HepG2 (cell line): ENCODE measurements around the gene ZNF485. TPM values are rescaled to one million over a fixed set of nuclear protein-coding genes. Genes with fewer than 3 reads are reported as not detected.

ENCODE experiments used
- ATAC-seq: fragments of 200-7000 bp; cut with Tn5 transposase; 3 replicates; pipeline ENCODE4 v1.9.1; 2020; ENCODE audit warnings: mild to moderate bottlenecking, moderate library complexity
- BruUV-seq: library from RNA; stranded (reverse); fragments of 400-500 nt; replicated peaks from 2 replicates; lab custom pipeline; 2021; lab: Mats Ljungman, UMichigan
- CTCF ChIA-PET: fragments of 300-600 bp; formaldehyde crosslinking; extraction: SDS; loops from one replicate; lab custom pipeline; 2021; ENCODE audit warnings: low total read pairs, inconsistent platforms, low intra/inter-chr PET ratio; lab: Yijun Ruan, JAX
- POLR2A ChIA-PET: fragments of 350-600 bp; sonication (Branson Sonifier 250); formaldehyde crosslinking; loops from one replicate; lab custom pipeline; 2020; ENCODE audit warnings: antibody characterized with exemption, inconsistent platforms; lab: Yijun Ruan, JAX
- DNase-seq: peaks from one replicate; pipeline ENCODE4 v3.0.0-alpha.2; 2015; ENCODE audit warnings: low spot score
- FAIRE-seq: peaks from 3 replicates; lab custom pipeline; 2011; peaks lifted over from hg19 to GRCh38; lab: Jason Lieb, UNC
- H2AFZ ChIP-seq: one replicate; pipeline ENCODE4 v1.6.1; 2011; ENCODE audit warnings: low read length, inconsistent platforms
- H3K27ac ChIP-seq: fragments of 300-600 bp; 3 replicates; pipeline ENCODE4 v1.8.0; 2011; ENCODE audit warnings: mixed run types, mild to moderate bottlenecking, mixed read lengths, low read length, inconsistent platforms; ENCODE audit not compliant: insufficient read depth; ENCODE audit errors: extremely low read length
- H3K27me3 ChIP-seq, 2 experiments: fragments of 200-600 bp in 1 of 2; 2 replicates in 1 of 2; 3 replicates in 1 of 2; pipeline versions ENCODE4 v1.6.0 to v1.8.0; 2011; ENCODE audit warnings: low read length in 2 of 2, mild to moderate bottlenecking in 2 of 2, moderate library complexity in 2 of 2, inconsistent platforms in 1 of 2; ENCODE audit not compliant: insufficient read depth in 2 of 2, control insufficient read depth in 1 of 2
- H3K36me3 ChIP-seq, 2 experiments: fragments of 200-600 bp in 1 of 2; replicated peaks in 1 of 2; 2 replicates in 1 of 2; 3 replicates in 1 of 2; pipeline versions ENCODE4 v1.5.1 to v1.8.0; 2011; ENCODE audit warnings: low read length in 2 of 2, inconsistent platforms in 1 of 2; ENCODE audit not compliant: insufficient read depth in 2 of 2, control insufficient read depth in 1 of 2
- H3K4me1 ChIP-seq: 2 replicates; pipeline ENCODE4 v1.5.1; 2012; ENCODE audit warnings: low read length, inconsistent platforms; ENCODE audit not compliant: insufficient read depth
- H3K4me2 ChIP-seq: 2 replicates; pipeline ENCODE4 v1.6.0; 2011; ENCODE audit warnings: low read depth, low read length, inconsistent platforms
- H3K4me3 ChIP-seq, 3 experiments: fragments of 200-600 bp in 1 of 3; sonication (generic), shearing (Covaris generic) in 1 of 3; replicated peaks in 1 of 3; 2 replicates each; pipeline ENCODE4 v1.5.1; 2011 to 2016; ENCODE audit warnings: low read length in 3 of 3, inconsistent platforms in 2 of 3, low read depth in 2 of 3, mild to moderate bottlenecking in 2 of 3, control low read depth in 1 of 3, mixed read lengths in 1 of 3; ENCODE audit not compliant: insufficient read depth in 1 of 3
- H3K79me2 ChIP-seq: one replicate; pipeline ENCODE4 v1.6.1; 2011; ENCODE audit warnings: low read length, inconsistent platforms; ENCODE audit not compliant: insufficient read depth
- H3K9ac ChIP-seq: 2 replicates; pipeline ENCODE4 v1.6.0; 2011; ENCODE audit warnings: mild to moderate bottlenecking, low read depth, low read length, inconsistent platforms; ENCODE audit not compliant: insufficient read depth
- H3K9me3 ChIP-seq: 2 replicates; pipeline ENCODE4 v1.5.1; 2012; ENCODE audit warnings: mild to moderate bottlenecking, low read length
- H4K20me1 ChIP-seq: 2 replicates; pipeline ENCODE4 v1.6.0; 2011; ENCODE audit warnings: inconsistent platforms, mild to moderate bottlenecking, low read length, moderate library complexity; ENCODE audit not compliant: insufficient read depth
- GABPB1 ChIP-seq: IDR thresholded peaks from 2 replicates; pipeline ENCODE4 v1.6.1; 2016; ENCODE audit warnings: mild to moderate bottlenecking, missing genetic modification reagents, moderate library complexity, missing compliant biosample characterization
- GLI4 ChIP-seq: sonication (generic); formaldehyde crosslinking; IDR thresholded peaks from 2 replicates; pipeline ENCODE4 v1.5.1; 2020; ENCODE audit warnings: missing genetic modification reagents, mild to moderate bottlenecking, moderate library complexity, borderline replicate concordance
- PHF21A ChIP-seq: sonication (generic); formaldehyde crosslinking; IDR thresholded peaks from 2 replicates; pipeline ENCODE4 v1.5.0; 2020; ENCODE audit warnings: mild to moderate bottlenecking, missing genetic modification reagents
- YEATS2 ChIP-seq: sonication (generic); formaldehyde crosslinking; IDR thresholded peaks from 2 replicates; pipeline ENCODE4 v1.4.0; 2020; ENCODE audit warnings: missing genetic modification reagents, borderline replicate concordance
- ZNF317 ChIP-seq: sonication (generic); formaldehyde crosslinking; IDR thresholded peaks from 2 replicates; pipeline ENCODE4 v1.5.0; 2020; ENCODE audit warnings: mild to moderate bottlenecking, missing genetic modification reagents
- ZSCAN9 ChIP-seq: IDR thresholded peaks from 2 replicates; pipeline ENCODE4 v1.6.1; 2016; ENCODE audit warnings: borderline replicate concordance
- WGBS: methylation state at CpG from one replicate; pipeline ENCODE4 v1.1.6; 2017; ENCODE audit warnings: low lambda C conversion rate; 5-methylcytosine and 5-hydroxymethylcytosine counted together
- in situ Hi-C: cut with HindIII; loops from 2 replicates; pipeline ENCODE4 v1.10.0; 2017; ENCODE audit warnings: low pct_unique_long_range_greater_than_20kb; ENCODE audit not compliant: extremely low pct_ligation_motif_present
- intact Hi-C: fragments of 100-400 bp; cut with micrococcal nuclease; formaldehyde crosslinking; loops from one replicate; pipeline ENCODE4 v1.10.0; 2022; ENCODE audit not compliant: unreplicated experiment
- polyA plus RNA-seq, 8 experiments: library from polyadenylated mRNA; depleted of rRNA in 3 of 8; stranded (reverse) in 7 of 8; unstranded in 1 of 8; fragments of >200 nt; fragmentation: Illumina TruSeq in 4 of 8; extraction: Trizol in 4 of 8; gene quantifications; 2 replicates each; pipeline versions ENCODE4 v1.2.1 to v1.2.3, GENCODE V29; 2011 to 2016; ENCODE audit warnings: low read depth in 4 of 8, missing spikeins in 1 of 8, mixed read lengths in 1 of 8; ENCODE audit not compliant: insufficient read depth in 1 of 8
- total RNA-seq, 5 experiments: library from RNA; depleted of rRNA; stranded (reverse); fragments of >200 nt; fragmentation: Illumina TruSeq; extraction: Trizol; gene quantifications; 2 replicates each; pipeline ENCODE4 v1.2.3, GENCODE V29; 2016; ENCODE audit warnings: low read depth in 1 of 5
- TF ChIP-seq, protein P1 (sequence below), 2 experiments: sonication (generic) in 1 of 2; formaldehyde crosslinking in 1 of 2; IDR thresholded peaks; 2 replicates each; pipeline versions ENCODE4 v1.4.0 to v1.6.1; 2016 to 2020; ENCODE audit warnings: borderline replicate concordance in 1 of 2, low read depth in 1 of 2, mild to moderate bottlenecking in 1 of 2, missing genetic modification reagents in 1 of 2
- TF ChIP-seq, protein P2 (sequence below): sonication (generic); formaldehyde crosslinking; IDR thresholded peaks from 2 replicates; pipeline ENCODE4 v1.5.0; 2020; ENCODE audit warnings: missing genetic modification reagents

The ZNF485 gene
- total and polyA plus RNA-seq, 2 of the 13 experiments (the other 11 are each of a cell fraction or from before 2014, with no cell fraction given), result 1.4 to 3.3 TPM

DNA sequence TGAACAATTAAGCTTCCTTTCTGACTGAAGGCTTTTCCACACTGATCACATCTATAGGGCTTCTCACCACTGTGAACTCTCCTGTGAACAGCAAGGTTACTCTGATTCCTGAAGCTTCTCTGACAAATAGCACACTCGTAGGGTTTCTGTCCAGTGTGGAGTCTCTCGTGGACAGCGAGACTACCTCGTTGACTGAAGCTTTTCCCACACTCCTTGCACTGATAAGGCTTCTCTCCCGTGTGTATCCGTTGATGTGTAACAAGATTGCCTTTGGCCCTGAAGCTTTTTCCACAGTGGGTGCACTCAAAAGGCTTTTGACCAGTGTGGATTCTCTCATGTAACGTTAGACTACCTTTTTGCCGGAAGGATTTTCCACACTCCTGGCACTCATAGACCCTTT lies 38.0 kb downstream of the ZNF485 start:
- Histone ChIP-seq H3K79me2 (no peaks in the 10 kb centered on the region), H3K4me1 (peaks cover 12% of the 10 kb centered on the region), H2AFZ (no peak overlapping the region), H3K27ac (no peak overlapping the region), H3K27me3 (no peaks in the 10 kb centered on the region; a peak in 1 of 5 replicates), H4K20me1 (no peaks in the 10 kb centered on the region), H3K4me3 (no peak overlapping the region), H3K4me2 (no peak overlapping the region), H3K9me3 (no peaks in the 10 kb centered on the region), H3K36me3 (0 out of 5 replicates have a peak, but pooled peaks cover 0 to 4% of the 10 kb centered on the region in 2 experiments), H3K9ac (no peak overlapping the region)
- ATAC-seq (no peak), FAIRE-seq (no peak), DNase-seq (no peak)
- ChIA-PET CTCF (no interaction called here), POLR2A (no interaction called here)
- no peak for TF ChIP-seq GLI4
- TF ChIP-seq, protein P1, sequence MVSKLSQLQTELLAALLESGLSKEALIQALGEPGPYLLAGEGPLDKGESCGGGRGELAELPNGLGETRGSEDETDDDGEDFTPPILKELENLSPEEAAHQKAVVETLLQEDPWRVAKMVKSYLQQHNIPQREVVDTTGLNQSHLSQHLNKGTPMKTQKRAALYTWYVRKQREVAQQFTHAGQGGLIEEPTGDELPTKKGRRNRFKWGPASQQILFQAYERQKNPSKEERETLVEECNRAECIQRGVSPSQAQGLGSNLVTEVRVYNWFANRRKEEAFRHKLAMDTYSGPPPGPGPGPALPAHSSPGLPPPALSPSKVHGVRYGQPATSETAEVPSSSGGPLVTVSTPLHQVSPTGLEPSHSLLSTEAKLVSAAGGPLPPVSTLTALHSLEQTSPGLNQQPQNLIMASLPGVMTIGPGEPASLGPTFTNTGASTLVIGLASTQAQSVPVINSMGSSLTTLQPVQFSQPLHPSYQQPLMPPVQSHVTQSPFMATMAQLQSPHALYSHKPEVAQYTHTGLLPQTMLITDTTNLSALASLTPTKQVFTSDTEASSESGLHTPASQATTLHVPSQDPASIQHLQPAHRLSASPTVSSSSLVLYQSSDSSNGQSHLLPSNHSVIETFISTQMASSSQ (IDR thresholded peaks at IDR 0.05; ENCODE audit: low read depth), result no peak
- TF ChIP-seq, protein P1 (CRISPR knock-in tag; IDR thresholded peaks at IDR 0.05; ENCODE audit: borderline replicate concordance), result no peak
- TF ChIP-seq, protein P2, sequence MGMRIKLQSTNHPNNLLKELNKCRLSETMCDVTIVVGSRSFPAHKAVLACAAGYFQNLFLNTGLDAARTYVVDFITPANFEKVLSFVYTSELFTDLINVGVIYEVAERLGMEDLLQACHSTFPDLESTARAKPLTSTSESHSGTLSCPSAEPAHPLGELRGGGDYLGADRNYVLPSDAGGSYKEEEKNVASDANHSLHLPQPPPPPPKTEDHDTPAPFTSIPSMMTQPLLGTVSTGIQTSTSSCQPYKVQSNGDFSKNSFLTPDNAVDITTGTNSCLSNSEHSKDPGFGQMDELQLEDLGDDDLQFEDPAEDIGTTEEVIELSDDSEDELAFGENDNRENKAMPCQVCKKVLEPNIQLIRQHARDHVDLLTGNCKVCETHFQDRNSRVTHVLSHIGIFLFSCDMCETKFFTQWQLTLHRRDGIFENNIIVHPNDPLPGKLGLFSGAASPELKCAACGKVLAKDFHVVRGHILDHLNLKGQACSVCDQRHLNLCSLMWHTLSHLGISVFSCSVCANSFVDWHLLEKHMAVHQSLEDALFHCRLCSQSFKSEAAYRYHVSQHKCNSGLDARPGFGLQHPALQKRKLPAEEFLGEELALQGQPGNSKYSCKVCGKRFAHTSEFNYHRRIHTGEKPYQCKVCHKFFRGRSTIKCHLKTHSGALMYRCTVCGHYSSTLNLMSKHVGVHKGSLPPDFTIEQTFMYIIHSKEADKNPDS, result no peak
- no peak for TF ChIP-seq YEATS2
- TF ChIP-seq PHF21A (CRISPR knock-in tag), result no peak
- no peak for TF ChIP-seq ZNF317 (CRISPR knock-in tag)
- TF ChIP-seq GABPB1 (CRISPR knock-in tag), result no peak
- no peak for TF ChIP-seq ZSCAN9 (CRISPR knock-in tag)
- intact Hi-C loops (no loop called here), in situ Hi-C loops (no loop called here)
- WGBS, result 78% methylated on average over 8 of the region's 8 CpGs
- no TSS peak for BruUV-seq
